ENCODE data around the gene ATN1. TPM values are rescaled to one million over a fixed set of nuclear protein-coding genes. Genes with fewer than 3 reads are reported as not detected.

ATN1 gene
- total and polyA plus RNA-seq, 9 of the 15 experiments (the other 6 are each of a cell fraction or from before 2014, with no cell fraction given): 0.15 to 49.8 (median 2.7) TPM

DNA sequence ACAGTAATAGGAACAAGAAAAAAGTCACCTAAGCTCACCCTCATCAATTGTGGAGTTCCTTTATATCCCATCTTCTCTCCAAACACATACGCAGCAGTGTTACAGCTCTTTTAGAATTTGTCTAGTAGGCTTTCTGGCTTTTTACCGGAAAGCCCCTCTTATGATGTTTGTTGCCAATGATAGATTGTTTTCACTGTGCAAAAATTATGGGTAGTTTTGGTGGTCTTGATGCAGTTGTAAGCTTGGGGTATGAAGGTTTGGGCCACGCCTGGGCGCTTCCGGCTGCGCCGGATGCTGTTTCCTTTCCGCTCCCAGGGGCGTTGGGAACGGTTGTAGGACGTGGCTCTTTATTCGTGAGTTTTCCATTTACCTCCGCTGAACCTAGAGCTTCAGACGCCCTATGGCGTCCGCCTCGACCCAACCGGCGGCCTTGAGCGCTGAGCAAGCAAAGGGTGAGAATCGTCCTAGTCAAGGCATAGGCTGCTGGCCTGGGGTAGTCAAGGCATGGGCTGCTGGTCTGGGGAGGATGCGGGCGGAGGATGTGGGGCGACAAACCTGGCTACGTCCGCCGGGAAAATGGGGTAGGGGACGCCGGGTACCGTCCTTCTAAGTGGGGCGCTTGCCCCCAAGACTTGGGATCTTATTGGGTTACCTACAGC, 16.1 kb downstream of the ATN1 start, which contains the start of the genes C12orf57 and RNU7-1 (continued):
- TF ChIP-seq ZNF24 (IDR thresholded peaks at IDR 0.05) (peak; percentile 65; the same call in 1 of the 2 replicates), ZNF785 (CRISPR knock-in tag; IDR thresholded peaks at IDR 0.05) (no peak), ZNF124 (CRISPR knock-in tag; IDR thresholded peaks at IDR 0.05) (no peak), TOE1 (IDR thresholded peaks at IDR 0.05; ENCODE audit: borderline replicate concordance) (peak; percentile 11; the same call in 1 of the 2 replicates), TOE1 (CRISPR knock-in tag; IDR thresholded peaks at IDR 0.05; ENCODE audit: borderline replicate concordance, low read depth) (0 out of 2 replicates have a peak, but pooled peaks have one; percentile 25), COPS2 (conservative IDR thresholded peaks at IDR 0.05) (no peak), HMG20B (CRISPR knock-in tag; IDR thresholded peaks at IDR 0.05) (peak; percentile 97), ZNF263 (CRISPR knock-in tag; IDR thresholded peaks at IDR 0.05; ENCODE audit: borderline replicate concordance) (no peak), ARID1B (IDR thresholded peaks at IDR 0.05) (0 out of 2 replicates have a peak, but pooled peaks have one; percentile 27), STAG1 (CRISPR knock-in tag; IDR thresholded peaks at IDR 0.05; ENCODE audit: borderline replicate concordance) (no peak), ZNF146 (CRISPR knock-in tag; IDR thresholded peaks at IDR 0.05; ENCODE audit: unreplicated experiment) (no peak), ZNF57 (CRISPR knock-in tag; IDR thresholded peaks at IDR 0.05) (peak; percentile 95), NFRKB (IDR thresholded peaks at IDR 0.05; ENCODE audit: low read depth) (no peak), ARHGAP35 (IDR thresholded peaks at IDR 0.05; ENCODE audit: partially characterized antibody) (peak; percentile 97)
- TF ChIP-seq, protein P1, sequence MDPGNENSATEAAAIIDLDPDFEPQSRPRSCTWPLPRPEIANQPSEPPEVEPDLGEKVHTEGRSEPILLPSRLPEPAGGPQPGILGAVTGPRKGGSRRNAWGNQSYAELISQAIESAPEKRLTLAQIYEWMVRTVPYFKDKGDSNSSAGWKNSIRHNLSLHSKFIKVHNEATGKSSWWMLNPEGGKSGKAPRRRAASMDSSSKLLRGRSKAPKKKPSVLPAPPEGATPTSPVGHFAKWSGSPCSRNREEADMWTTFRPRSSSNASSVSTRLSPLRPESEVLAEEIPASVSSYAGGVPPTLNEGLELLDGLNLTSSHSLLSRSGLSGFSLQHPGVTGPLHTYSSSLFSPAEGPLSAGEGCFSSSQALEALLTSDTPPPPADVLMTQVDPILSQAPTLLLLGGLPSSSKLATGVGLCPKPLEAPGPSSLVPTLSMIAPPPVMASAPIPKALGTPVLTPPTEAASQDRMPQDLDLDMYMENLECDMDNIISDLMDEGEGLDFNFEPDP (CRISPR knock-in tag; IDR thresholded peaks at IDR 0.05): peak; percentile 94
- TF ChIP-seq, protein P2, sequence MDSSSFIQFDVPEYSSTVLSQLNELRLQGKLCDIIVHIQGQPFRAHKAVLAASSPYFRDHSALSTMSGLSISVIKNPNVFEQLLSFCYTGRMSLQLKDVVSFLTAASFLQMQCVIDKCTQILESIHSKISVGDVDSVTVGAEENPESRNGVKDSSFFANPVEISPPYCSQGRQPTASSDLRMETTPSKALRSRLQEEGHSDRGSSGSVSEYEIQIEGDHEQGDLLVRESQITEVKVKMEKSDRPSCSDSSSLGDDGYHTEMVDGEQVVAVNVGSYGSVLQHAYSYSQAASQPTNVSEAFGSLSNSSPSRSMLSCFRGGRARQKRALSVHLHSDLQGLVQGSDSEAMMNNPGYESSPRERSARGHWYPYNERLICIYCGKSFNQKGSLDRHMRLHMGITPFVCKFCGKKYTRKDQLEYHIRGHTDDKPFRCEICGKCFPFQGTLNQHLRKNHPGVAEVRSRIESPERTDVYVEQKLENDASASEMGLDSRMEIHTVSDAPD (CRISPR knock-in tag; IDR thresholded peaks at IDR 0.05): peak; percentile 34; the same call in 1 of the 2 replicates
- TF ChIP-seq, protein P3, sequence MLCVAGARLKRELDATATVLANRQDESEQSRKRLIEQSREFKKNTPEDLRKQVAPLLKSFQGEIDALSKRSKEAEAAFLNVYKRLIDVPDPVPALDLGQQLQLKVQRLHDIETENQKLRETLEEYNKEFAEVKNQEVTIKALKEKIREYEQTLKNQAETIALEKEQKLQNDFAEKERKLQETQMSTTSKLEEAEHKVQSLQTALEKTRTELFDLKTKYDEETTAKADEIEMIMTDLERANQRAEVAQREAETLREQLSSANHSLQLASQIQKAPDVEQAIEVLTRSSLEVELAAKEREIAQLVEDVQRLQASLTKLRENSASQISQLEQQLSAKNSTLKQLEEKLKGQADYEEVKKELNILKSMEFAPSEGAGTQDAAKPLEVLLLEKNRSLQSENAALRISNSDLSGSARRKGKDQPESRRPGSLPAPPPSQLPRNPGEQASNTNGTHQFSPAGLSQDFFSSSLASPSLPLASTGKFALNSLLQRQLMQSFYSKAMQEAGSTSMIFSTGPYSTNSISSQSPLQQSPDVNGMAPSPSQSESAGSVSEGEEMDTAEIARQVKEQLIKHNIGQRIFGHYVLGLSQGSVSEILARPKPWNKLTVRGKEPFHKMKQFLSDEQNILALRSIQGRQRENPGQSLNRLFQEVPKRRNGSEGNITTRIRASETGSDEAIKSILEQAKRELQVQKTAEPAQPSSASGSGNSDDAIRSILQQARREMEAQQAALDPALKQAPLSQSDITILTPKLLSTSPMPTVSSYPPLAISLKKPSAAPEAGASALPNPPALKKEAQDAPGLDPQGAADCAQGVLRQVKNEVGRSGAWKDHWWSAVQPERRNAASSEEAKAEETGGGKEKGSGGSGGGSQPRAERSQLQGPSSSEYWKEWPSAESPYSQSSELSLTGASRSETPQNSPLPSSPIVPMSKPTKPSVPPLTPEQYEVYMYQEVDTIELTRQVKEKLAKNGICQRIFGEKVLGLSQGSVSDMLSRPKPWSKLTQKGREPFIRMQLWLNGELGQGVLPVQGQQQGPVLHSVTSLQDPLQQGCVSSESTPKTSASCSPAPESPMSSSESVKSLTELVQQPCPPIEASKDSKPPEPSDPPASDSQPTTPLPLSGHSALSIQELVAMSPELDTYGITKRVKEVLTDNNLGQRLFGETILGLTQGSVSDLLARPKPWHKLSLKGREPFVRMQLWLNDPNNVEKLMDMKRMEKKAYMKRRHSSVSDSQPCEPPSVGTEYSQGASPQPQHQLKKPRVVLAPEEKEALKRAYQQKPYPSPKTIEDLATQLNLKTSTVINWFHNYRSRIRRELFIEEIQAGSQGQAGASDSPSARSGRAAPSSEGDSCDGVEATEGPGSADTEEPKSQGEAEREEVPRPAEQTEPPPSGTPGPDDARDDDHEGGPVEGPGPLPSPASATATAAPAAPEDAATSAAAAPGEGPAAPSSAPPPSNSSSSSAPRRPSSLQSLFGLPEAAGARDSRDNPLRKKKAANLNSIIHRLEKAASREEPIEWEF (CRISPR knock-in tag; IDR thresholded peaks at IDR 0.05): no peak
- TF ChIP-seq, protein P4, sequence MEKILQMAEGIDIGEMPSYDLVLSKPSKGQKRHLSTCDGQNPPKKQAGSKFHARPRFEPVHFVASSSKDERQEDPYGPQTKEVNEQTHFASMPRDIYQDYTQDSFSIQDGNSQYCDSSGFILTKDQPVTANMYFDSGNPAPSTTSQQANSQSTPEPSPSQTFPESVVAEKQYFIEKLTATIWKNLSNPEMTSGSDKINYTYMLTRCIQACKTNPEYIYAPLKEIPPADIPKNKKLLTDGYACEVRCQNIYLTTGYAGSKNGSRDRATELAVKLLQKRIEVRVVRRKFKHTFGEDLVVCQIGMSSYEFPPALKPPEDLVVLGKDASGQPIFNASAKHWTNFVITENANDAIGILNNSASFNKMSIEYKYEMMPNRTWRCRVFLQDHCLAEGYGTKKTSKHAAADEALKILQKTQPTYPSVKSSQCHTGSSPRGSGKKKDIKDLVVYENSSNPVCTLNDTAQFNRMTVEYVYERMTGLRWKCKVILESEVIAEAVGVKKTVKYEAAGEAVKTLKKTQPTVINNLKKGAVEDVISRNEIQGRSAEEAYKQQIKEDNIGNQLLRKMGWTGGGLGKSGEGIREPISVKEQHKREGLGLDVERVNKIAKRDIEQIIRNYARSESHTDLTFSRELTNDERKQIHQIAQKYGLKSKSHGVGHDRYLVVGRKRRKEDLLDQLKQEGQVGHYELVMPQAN (IDR thresholded peaks at IDR 0.05; ENCODE audit: borderline replicate concordance): peak; percentile 47; the same call in 1 of the 2 replicates

Data from K562 (cell line).